Neutrophil (primary cell): ENCODE measurements around the gene CACNA1C.

Source experiments
- H3K27ac ChIP-seq: fragments of 200-600 bp; sonication (generic); 2 replicates; pipeline ENCODE4 v1.5.1; 2016; ENCODE audit warnings: mild to moderate bottlenecking, moderate library complexity
- H3K27me3 ChIP-seq: fragments of 200-600 bp; sonication (generic); 2 replicates; pipeline ENCODE4 v1.6.0; 2016; ENCODE audit warnings: mild to moderate bottlenecking
- H3K36me3 ChIP-seq: fragments of 200-600 bp; sonication (generic); 2 replicates; pipeline ENCODE4 v1.5.1; 2017
- H3K4me1 ChIP-seq, 2 experiments: fragments of 200-600 bp in 1 of 2; sonication (generic) in 1 of 2; 1 replicate in 1 of 2; 2 replicates in 1 of 2; pipeline versions ENCODE4 v1.5.1 to v1.6.1; 2013 to 2016; ENCODE audit warnings: low read depth in 1 of 2, low read length in 1 of 2, mild to moderate bottlenecking in 1 of 2, moderate library complexity in 1 of 2; ENCODE audit not compliant: control insufficient read depth in 1 of 2, insufficient read depth in 1 of 2
- H3K4me3 ChIP-seq, 2 experiments: fragments of 200-600 bp in 1 of 2; sonication (generic) in 1 of 2; 1 replicate in 1 of 2; 2 replicates in 1 of 2; pipeline ENCODE4 v1.5.1; 2013 to 2016; ENCODE audit warnings: low read depth in 1 of 2, low read length in 1 of 2, mild to moderate bottlenecking in 1 of 2, moderate library complexity in 1 of 2
- H3K9me3 ChIP-seq: fragments of 200-600 bp; sonication (generic); 2 replicates; pipeline ENCODE4 v1.5.1; 2016
- CTCF ChIP-seq: fragments of 200-600 bp; sonication (generic); IDR thresholded peaks from 2 replicates; pipeline ENCODE4 v1.5.1; 2016; ENCODE audit warnings: antibody characterized with exemption

Gene CACNA1C

DNA sequence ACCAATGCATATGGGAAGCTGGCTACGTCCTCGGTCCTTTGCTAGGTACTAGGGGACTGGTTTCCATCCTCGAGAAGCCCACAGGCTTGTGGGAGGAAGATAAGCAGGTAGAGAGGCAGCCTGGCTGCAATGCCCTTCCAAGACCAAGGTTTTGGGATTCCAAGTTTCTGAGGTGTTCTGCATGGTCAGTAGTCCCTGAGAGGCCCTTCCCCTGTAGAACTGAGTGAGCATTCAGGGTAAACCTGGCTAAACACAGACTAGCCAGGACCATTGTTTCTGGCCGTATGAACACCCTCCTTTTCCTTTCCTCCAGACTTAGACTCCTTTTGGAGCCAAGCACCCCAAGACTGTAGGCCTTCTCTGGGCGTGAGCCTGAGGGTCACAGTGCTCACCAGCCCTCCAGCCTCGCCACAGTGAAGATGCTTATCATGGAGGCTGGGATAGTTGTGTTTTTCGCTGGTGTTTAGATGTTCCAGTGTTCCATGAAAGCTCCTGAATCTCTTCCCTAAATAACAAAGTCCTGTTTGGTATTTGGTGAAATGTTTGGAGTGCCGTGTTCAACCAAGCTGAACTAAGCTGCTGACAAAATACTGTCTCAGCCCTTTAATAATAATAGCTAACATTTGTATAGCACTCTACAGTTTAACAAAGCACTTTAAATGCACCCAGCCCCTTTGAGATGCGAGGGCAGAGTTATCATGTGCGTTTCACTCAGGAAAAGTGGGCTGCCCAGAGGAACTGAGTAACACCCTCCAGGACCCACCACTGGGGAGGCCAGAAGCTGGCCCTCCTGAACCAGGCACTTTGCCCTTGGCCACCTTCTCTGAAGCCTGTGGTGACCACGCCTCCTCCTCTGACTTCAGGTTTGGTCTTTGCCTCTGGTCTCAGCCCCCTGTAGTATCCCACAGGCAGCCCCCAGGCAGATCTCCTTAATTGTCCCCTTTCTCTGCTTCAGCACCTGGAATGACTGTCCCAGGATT lies 284.5 kb downstream of the CACNA1C start:
- no peak for TF ChIP-seq CTCF
- Histone ChIP-seq H3K27me3 (no peaks in the 10 kb centered on the region), H3K27ac (no peak overlapping the region), H3K36me3 (no peaks in the 10 kb centered on the region), H3K9me3 (no peaks in the 10 kb centered on the region), H3K4me3 (no peak overlapping the region), H3K4me1 (peaks cover 38 to 43% of the 10 kb centered on the region in 2 experiments)

GRCh38 chr12:2338381-2338780 lies 285.6 kb downstream of the CACNA1C start:
- no peaks in the 10 kb centered on the region for H3K9me3 ChIP-seq
- no peak overlapping the region for H3K4me3 ChIP-seq
- no peak overlapping the region for H3K27ac ChIP-seq
- peaks cover 49 to 53% of the 10 kb centered on the region in 2 experiments for H3K4me1 ChIP-seq
- H3K27me3 ChIP-seq = no peaks in the 10 kb centered on the region
- no peaks in the 10 kb centered on the region for H3K36me3 ChIP-seq
- no peak for TF ChIP-seq CTCF

DNA sequence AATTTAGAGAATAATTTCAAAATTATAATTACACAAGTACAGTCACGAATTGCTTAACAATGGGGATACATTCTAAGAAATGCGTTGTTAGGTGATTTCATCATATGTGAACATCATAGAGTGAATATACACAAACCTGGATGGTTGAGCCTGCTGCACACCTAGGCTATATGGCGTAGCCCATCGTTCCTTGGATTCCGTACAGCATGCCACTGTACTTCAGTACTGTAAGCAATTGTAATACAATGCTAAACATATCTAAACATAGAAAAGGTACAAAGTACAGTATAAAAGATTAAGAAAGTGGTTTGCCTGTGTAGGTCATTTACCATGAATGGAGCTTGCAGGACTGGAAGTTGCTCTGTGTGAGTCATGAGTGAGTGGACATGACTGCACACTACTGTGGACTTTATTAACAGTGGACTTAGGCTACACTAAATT lies 286.2 kb downstream of the CACNA1C start:
- Histone ChIP-seq H3K27ac (no peak overlapping the region), H3K27me3 (no peaks in the 10 kb centered on the region), H3K36me3 (no peaks in the 10 kb centered on the region), H3K4me3 (no peak overlapping the region), H3K4me1 (peaks cover 55 to 60% of the 10 kb centered on the region in 2 experiments), H3K9me3 (no peaks in the 10 kb centered on the region)
- TF ChIP-seq CTCF = no peak

DNA sequence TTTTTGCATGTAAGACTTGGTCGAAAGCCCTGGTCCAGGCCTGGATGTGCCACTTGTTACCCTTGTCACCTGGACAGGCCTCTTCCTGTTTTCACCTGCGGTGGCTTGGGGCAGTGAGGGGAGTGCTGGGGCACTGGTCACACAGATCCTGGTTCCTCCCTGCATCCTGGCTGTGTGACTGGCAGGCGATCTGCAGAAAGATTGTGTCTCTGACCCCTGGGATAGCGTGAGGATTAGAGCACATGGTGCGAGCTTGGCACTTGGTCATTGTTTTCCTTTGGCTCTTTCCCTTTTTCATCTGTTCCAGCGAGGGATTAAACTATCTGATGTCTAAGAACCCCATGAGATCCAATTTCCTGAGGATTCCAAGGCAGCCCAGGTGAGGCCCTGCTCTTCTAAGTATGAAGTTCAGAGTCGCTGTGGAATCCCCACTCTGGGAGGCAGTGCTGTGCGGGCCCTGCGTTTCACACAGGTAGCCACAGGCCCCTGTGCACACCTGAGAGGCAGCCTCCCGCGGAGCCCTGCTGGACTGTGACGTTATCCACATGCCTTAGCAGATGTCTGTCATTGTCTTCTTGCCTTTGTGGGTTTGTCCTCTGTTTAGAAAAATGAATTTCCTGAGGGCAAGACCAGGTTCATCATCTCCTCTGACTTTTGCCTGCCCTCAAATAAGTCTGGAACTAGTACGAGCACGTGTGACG lies 288.4 kb downstream of the CACNA1C start:
- TF ChIP-seq CTCF = no peak
- Histone ChIP-seq H3K9me3 (no peaks in the 10 kb centered on the region), H3K4me3 (no peak overlapping the region), H3K27ac (peak overlapping the region; percentile 70), H3K36me3 (no peaks in the 10 kb centered on the region), H3K4me1 (peaks cover 77 to 81% of the 10 kb centered on the region in 2 experiments), H3K27me3 (no peaks in the 10 kb centered on the region)

DNA sequence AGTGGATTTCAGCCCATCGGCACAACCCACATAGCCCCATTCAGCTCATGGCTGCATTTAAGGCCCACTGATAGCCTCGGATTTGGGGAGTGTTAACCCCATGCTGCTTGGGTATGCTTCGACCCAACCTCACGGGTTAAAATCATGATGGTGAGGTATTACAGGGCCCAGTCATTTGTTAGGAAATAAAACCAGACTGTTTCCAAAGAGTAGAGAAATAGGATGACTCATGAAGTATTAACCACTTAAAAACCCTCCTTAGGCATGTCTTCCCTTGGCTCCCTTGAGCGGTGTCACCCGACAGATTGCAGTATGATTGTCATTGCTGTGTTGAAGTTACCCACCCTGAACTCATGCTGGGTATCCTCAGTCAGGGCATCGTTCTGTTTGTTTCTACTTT lies 289.1 kb downstream of the CACNA1C start:
- no peak for TF ChIP-seq CTCF
- H3K9me3 ChIP-seq = no peaks in the 10 kb centered on the region
- peak overlapping the region; percentile 70 for H3K27ac ChIP-seq
- H3K4me3 ChIP-seq = no peak overlapping the region
- no peaks in the 10 kb centered on the region for H3K36me3 ChIP-seq
- H3K27me3 ChIP-seq = no peaks in the 10 kb centered on the region
- peaks cover 77 to 81% of the 10 kb centered on the region in 2 experiments for H3K4me1 ChIP-seq
